SU-DHL-6 (cell line): ENCODE data around the gene INPP4B.

Experiments used
- EZH2phosphoT487 ChIP-seq: fragments of 200-600 bp; sonication (generic), shearing (Covaris generic); conservative IDR thresholded peaks from 2 replicates; pipeline ENCODE4 v1.6.1; 2018; ENCODE audit warnings: mild to moderate bottlenecking, antibody characterized with exemption, low read length, moderate library complexity, mixed read lengths
- TF ChIP-seq, protein P1 (sequence below): fragments of 200-600 bp; sonication (generic); IDR thresholded peaks from one replicate; pipeline ENCODE4 v1.5.1; 2017; ENCODE audit warnings: antibody characterized with exemption, mild to moderate bottlenecking, low read length, moderate library complexity; ENCODE audit not compliant: insufficient read depth, poor library complexity, severe bottlenecking

DNA sequence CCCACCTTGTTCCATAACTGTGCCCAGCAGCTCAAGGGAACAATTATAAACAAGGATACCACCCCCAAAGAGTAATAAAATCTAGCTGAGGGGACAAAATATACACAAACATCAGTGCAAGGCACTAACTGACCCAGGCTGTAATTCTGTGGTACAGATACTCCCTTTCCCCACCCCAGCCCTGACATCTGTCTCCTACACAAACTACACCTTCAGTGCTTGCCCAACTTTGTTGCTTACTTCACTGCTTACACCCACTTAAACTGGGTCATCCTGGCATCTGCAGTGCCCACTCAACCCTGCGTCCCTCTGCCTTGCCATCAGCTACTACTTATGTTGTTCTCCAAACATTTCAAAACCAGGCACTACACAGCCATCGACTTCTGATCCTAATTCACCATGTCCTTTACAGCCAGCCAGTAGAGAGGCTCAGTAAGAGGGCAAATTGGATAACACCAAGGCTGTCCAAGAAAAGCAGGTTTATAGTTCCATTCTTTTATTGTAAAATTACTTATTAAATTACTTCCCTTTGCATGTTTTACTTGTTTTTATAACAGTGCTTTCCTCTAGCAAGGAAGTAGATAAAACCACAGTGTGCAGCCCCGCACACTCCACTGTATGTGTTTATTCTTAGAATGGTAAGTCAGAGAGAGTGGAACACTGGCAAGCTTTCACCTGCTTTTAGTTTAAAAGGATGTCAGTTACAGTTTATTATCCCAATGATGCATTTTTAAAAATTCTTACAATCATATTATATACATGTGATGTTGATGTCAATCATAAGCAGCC is 149.6 kb downstream of the INPP4B start:
- TF ChIP-seq, protein P1, sequence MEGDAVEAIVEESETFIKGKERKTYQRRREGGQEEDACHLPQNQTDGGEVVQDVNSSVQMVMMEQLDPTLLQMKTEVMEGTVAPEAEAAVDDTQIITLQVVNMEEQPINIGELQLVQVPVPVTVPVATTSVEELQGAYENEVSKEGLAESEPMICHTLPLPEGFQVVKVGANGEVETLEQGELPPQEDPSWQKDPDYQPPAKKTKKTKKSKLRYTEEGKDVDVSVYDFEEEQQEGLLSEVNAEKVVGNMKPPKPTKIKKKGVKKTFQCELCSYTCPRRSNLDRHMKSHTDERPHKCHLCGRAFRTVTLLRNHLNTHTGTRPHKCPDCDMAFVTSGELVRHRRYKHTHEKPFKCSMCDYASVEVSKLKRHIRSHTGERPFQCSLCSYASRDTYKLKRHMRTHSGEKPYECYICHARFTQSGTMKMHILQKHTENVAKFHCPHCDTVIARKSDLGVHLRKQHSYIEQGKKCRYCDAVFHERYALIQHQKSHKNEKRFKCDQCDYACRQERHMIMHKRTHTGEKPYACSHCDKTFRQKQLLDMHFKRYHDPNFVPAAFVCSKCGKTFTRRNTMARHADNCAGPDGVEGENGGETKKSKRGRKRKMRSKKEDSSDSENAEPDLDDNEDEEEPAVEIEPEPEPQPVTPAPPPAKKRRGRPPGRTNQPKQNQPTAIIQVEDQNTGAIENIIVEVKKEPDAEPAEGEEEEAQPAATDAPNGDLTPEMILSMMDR, result no peak
- TF ChIP-seq EZH2phosphoT487, result no peak
